ENCODE measurements around the gene ZNF214. TPM values are rescaled to one million over a fixed set of nuclear protein-coding genes. Genes with fewer than 3 reads are reported as not detected.
"Not testable (repeated sequence)": the region's sequence is repeated elsewhere in the genome, so short reads cannot be mapped to it uniquely, and the experiment has no call there.

The ZNF214 gene
- total RNA-seq, 6 experiments from 2014 or later = 0.49 to 3.3 (median 1.9) TPM

GRCh38 chr11:6988506-6988905 is 31.6 kb downstream of the ZNF214 start:
- Histone ChIP-seq H3K4me1 (no peaks in the 10 kb centered on the region), H3K27ac (no peak overlapping the region), H3K27me3 (no peaks in the 10 kb centered on the region), H3K9me3 (no peaks in the 10 kb centered on the region), H3K36me3 (no peaks in the 10 kb centered on the region), H3K4me3 (no peak overlapping the region)
- no peak for ATAC-seq
- intact Hi-C loops (cut with DNase I) = no loop called here
- TF ChIP-seq CTCF (IDR thresholded peaks at IDR 0.05) (no peak), POLR2A (IDR thresholded peaks at IDR 0.05) (no peak)
- no peak for DNase-seq

GRCh38 chr11:6986487-6986886 is 33.7 kb downstream of the ZNF214 start:
- 17% methylated on average over 1 of the region's 1 CpG for WGBS (ENCODE audit: insufficient coverage, low coverage, low lambda C conversion rate, missing lambda C conversion rate)
- ATAC-seq = no peak
- DNase-seq = no peak
- Histone ChIP-seq H3K27me3 (no peaks in the 10 kb centered on the region), H3K4me3 (no peak overlapping the region), H3K4me1 (no peaks in the 10 kb centered on the region), H3K36me3 (no peaks in the 10 kb centered on the region), H3K27ac (no peak overlapping the region), H3K9me3 (no peaks in the 10 kb centered on the region)
- TF ChIP-seq POLR2A (IDR thresholded peaks at IDR 0.05) (no peak), CTCF (IDR thresholded peaks at IDR 0.05) (no peak)
- intact Hi-C loops (cut with DNase I) = no loop called here

GRCh38 chr11:6979365-6979764 is 40.8 kb downstream of the ZNF214 start:
- Histone ChIP-seq H3K4me1 (no peaks in the 10 kb centered on the region), H3K27me3 (no peaks in the 10 kb centered on the region), H3K9me3 (no peaks in the 10 kb centered on the region), H3K4me3 (no peak overlapping the region), H3K36me3 (no peaks in the 10 kb centered on the region), H3K27ac (no peak overlapping the region)
- DNase-seq (no peak), ATAC-seq (no peak)
- no peak for TF ChIP-seq POLR2A (IDR thresholded peaks at IDR 0.05)
- TF ChIP-seq CTCF (IDR thresholded peaks at IDR 0.05) = no peak
- WGBS (ENCODE audit: insufficient coverage, low coverage, low lambda C conversion rate, missing lambda C conversion rate) = 51% methylated on average over 2 of the region's 2 CpGs
- intact Hi-C loops (cut with DNase I) = no loop called here

- ATAC-seq; H3K36me3 ChIP-seq; H3K27me3 ChIP-seq; H3K27ac ChIP-seq; H3K9me3 ChIP-seq; intact Hi-C loops (cut with DNase I); DNase-seq; H3K4me3 ChIP-seq; H3K4me1 ChIP-seq: not testable (repeated sequence)
- WGBS (ENCODE audit: insufficient coverage, low coverage, low lambda C conversion rate, missing lambda C conversion rate) = 83% methylated on average over 4 of the region's 4 CpGs
Measured at GRCh38 chr11:6969854-6970253, 50.3 kb downstream of the ZNF214 start.

- no peak for DNase-seq
- H3K9me3 ChIP-seq = no peaks in the 10 kb centered on the region
- H3K36me3 ChIP-seq = no peaks in the 10 kb centered on the region
- no peak for ATAC-seq
- intact Hi-C loops (cut with DNase I) = no loop called here
- no peak for TF ChIP-seq CTCF (IDR thresholded peaks at IDR 0.05)
- TF ChIP-seq POLR2A (IDR thresholded peaks at IDR 0.05) = no peak
- no peak overlapping the region for H3K27ac ChIP-seq
- H3K4me3 ChIP-seq = no peak overlapping the region
- no peaks in the 10 kb centered on the region for H3K4me1 ChIP-seq
- H3K27me3 ChIP-seq = no peaks in the 10 kb centered on the region
- 90% methylated on average over 1 of the region's 1 CpG for WGBS (ENCODE audit: insufficient coverage, low coverage, low lambda C conversion rate, missing lambda C conversion rate)
Measured at GRCh38 chr11:6968816-6969215, 51.3 kb downstream of the ZNF214 start.

Measured in right lobe of liver (tissue), 6 donors.